Stimulated activated naive CD8-positive, alpha-beta T cell treated with anti-CD3 and anti-CD28 coated beads, Interleukin-15, amount 100 ng/mL, for 72 hours (primary cell): ENCODE results near the gene HIP1.
A peak's percentile ranks its signal among the peaks of the same experiment; 100 is the strongest.
"Not testable (repeated sequence)": the region's sequence is repeated elsewhere in the genome, so short reads cannot be mapped to it uniquely, and the experiment has no call there.

ENCODE experiments used
- ATAC-seq: fragments of 150-1000 bp; cut with Tn5 transposase; 2 replicates; pipeline ENCODE4 v1.10.0; 2021; ENCODE audit warnings: mild to moderate bottlenecking, moderate library complexity
- DNase-seq, 2 donors: peaks; one replicate each; pipeline ENCODE4 v3.0.0; 2021 to 2022
- H3K27ac Mint-ChIP-seq, 2 donors: one replicate each; pipeline ENCODE4 v1.8.0; 2022; ENCODE audit warnings: mild to moderate bottlenecking in 2 of 2, mixed read lengths in 2 of 2, moderate library complexity in 2 of 2
- H3K27me3 Mint-ChIP-seq: one replicate; pipeline ENCODE4 v1.8.0; 2022; ENCODE audit warnings: mixed read lengths
- H3K4me1 Mint-ChIP-seq: one replicate; pipeline ENCODE4 v1.8.0; 2022; ENCODE audit warnings: mild to moderate bottlenecking, mixed read lengths
- H3K4me3 Mint-ChIP-seq, 2 donors: one replicate each; pipeline ENCODE4 v1.8.0; 2022; ENCODE audit warnings: mild to moderate bottlenecking in 2 of 2, mixed read lengths in 2 of 2, moderate library complexity in 1 of 2
- H3K9me3 Mint-ChIP-seq, 2 donors: one replicate each; pipeline ENCODE4 v1.8.0; 2022; ENCODE audit warnings: mixed read lengths in 2 of 2

Gene HIP1

GRCh38 chr7:75573477-75574019, 165.2 kb downstream of the HIP1 start:
- peak overlapping the region in 1 of 2 donors; percentile 81 for H3K27ac Mint-ChIP-seq
- H3K9me3 Mint-ChIP-seq = no peaks in the 10 kb centered on the region
- no peak overlapping the region for H3K4me3 Mint-ChIP-seq
- no peak for ATAC-seq
- no peaks in the 10 kb centered on the region for H3K27me3 Mint-ChIP-seq
- H3K4me1 Mint-ChIP-seq = no peaks in the 10 kb centered on the region
- DNase-seq = no peak

GRCh38 chr7:75572814-75573213, 165.9 kb downstream of the HIP1 start:
- Mint-ChIP-seq H3K4me3 (no peak overlapping the region), H3K27me3 (no peaks in the 10 kb centered on the region), H3K9me3 (no peaks in the 10 kb centered on the region), H3K4me1 (no peaks in the 10 kb centered on the region), H3K27ac (no peak overlapping the region)
- ATAC-seq (no peak), DNase-seq (no peak)

DNA sequence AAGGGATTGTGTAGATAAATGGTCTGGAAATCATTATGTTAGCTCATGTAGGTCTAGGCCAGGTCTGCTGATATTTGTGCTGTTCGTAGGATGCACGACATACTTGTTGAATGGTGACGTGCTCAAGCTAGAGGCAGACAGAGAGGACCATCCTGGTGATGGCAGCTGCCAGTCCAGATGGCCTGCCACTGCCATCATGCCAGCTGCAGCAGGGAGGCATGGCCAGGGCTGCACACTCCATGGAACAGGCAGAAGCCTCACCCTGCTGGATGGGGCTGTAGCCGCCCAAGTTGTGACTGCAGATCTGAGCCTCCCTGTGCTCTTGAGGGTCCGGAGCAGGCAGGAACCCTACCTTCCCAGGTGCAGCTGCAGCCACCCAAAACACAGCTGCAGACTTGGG, 166.3 kb downstream of the HIP1 start:
- Mint-ChIP-seq H3K4me1 (no peaks in the 10 kb centered on the region), H3K27me3 (no peaks in the 10 kb centered on the region), H3K4me3 (no peak overlapping the region), H3K27ac (no peak overlapping the region), H3K9me3 (no peaks in the 10 kb centered on the region)
- no peak for DNase-seq
- ATAC-seq = no peak

- H3K9me3 Mint-ChIP-seq = no peaks in the 10 kb centered on the region
- H3K27me3 Mint-ChIP-seq = no peaks in the 10 kb centered on the region
- no peak overlapping the region for H3K27ac Mint-ChIP-seq
- no peak for ATAC-seq
- H3K4me1 Mint-ChIP-seq = no peaks in the 10 kb centered on the region
- no peak overlapping the region for H3K4me3 Mint-ChIP-seq
- no peak for DNase-seq
These were observed 167.5 kb downstream of the HIP1 start for GRCh38 chr7:75571209-75571608.

- peak overlapping the region in 1 of 2 donors; percentile 90 for H3K27ac Mint-ChIP-seq
- not testable (repeated sequence) for ATAC-seq, H3K4me3 Mint-ChIP-seq, H3K9me3 Mint-ChIP-seq, DNase-seq, H3K4me1 Mint-ChIP-seq, H3K27me3 Mint-ChIP-seq
These were observed 169.0 kb downstream of the HIP1 start for GRCh38 chr7:75569629-75570282.

GRCh38 chr7:75567948-75568595, 170.7 kb downstream of the HIP1 start:
- ATAC-seq = no peak
- Mint-ChIP-seq H3K27me3 (no peaks in the 10 kb centered on the region), H3K27ac (no peak overlapping the region), H3K4me3 (no peak overlapping the region), H3K4me1 (peaks cover 8% of the 10 kb centered on the region), H3K9me3 (no peaks in the 10 kb centered on the region)
- DNase-seq = no peak

DNA sequence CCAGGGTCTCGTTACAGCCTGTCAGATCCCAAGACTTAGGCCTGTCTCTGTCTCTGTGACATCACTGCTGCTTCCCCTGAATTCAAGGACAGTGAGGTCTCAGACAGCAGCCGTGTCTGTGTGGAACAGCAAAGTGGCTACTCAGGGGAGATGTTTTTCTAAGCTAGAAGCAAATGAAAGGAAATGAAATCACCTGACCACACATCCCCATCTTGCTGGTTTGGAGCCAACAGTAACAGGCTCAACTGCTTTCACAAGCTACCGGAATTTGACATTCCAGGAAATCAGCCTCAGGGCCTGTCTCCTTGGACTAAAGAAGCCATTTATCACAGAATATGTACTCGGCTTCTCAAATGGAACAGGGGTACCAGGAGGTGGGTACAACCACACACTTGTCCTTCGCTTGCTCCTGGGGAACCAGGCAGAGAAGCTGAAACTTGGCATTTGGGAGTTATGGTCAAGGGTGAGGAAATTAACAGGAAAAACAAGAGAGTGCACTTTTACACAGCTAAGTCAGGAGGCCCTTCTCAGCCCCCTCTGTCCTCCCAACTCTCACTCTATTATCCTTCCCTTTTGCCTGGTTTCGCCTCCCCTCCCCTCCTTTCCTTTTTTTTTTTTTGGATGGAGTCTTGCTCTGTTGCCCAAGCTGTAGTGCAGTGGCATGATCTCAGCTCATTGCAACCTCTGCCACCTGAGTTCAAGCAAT, 173.5 kb downstream of the HIP1 start:
- Mint-ChIP-seq H3K27me3 (no peaks in the 10 kb centered on the region), H3K27ac (peak overlapping the region; percentile 2 to 80)
- no peak for ATAC-seq

DNA sequence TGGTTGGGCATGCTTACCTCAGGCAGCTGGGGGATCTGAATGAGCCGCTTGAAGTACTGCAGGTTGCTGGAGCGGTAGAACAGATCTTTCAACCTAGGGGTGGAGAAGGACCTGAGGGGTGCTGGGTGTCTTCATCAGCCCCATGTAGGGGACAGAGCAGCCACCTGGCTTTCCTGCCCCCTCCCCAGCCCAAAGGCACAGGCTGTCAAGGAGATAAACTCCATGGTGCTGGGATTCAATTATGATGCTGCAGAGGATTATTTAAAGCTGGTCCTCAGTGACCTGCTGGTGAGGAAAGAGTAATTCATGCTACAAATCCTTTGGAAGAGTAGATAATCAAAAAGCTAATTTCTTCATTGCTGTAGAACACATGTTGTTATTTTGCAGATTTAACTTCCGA, 175.6 kb downstream of the HIP1 start:
- Mint-ChIP-seq H3K27ac (no peak overlapping the region), H3K4me3 (no peak overlapping the region), H3K4me1 (peaks cover 8% of the 10 kb centered on the region), H3K27me3 (no peaks in the 10 kb centered on the region), H3K9me3 (peaks cover 12 to 13% of the 10 kb centered on the region in 2 donors)
- no peak for ATAC-seq
- DNase-seq = no peak

More for the DNA sequence above, 173.5 kb downstream of the HIP1 start:
- H3K9me3 Mint-ChIP-seq = peaks cover 12 to 13% of the 10 kb centered on the region in 2 donors
- H3K4me1 Mint-ChIP-seq = peaks cover 8% of the 10 kb centered on the region
- H3K4me3 Mint-ChIP-seq = no peak overlapping the region
- no peak for DNase-seq

DNA sequence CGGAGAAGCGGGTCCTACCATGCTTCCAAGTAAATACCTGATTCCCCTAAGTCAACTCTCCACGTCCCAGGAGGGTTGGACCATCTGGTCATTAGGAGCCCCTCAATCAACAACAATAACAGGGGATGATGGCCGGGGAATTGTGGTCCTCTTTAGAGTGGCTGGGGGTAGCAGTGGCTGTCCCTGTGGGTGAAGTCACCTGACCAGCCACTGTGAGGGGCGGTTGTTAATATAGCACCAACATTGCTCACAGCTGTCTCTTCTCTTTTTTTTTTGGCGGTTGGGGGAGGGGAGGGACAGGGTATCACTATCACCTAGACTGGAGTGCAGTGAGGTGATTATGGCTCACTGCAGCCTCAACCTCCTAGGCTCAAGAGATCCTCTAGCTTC, 178.8 kb downstream of the HIP1 start:
- Mint-ChIP-seq H3K27ac (no peak overlapping the region), H3K9me3 (peaks cover 12 to 13% of the 10 kb centered on the region in 2 donors), H3K27me3 (no peaks in the 10 kb centered on the region), H3K4me3 (no peak overlapping the region), H3K4me1 (no peaks in the 10 kb centered on the region)
- ATAC-seq (no peak), DNase-seq (no peak)

DNA sequence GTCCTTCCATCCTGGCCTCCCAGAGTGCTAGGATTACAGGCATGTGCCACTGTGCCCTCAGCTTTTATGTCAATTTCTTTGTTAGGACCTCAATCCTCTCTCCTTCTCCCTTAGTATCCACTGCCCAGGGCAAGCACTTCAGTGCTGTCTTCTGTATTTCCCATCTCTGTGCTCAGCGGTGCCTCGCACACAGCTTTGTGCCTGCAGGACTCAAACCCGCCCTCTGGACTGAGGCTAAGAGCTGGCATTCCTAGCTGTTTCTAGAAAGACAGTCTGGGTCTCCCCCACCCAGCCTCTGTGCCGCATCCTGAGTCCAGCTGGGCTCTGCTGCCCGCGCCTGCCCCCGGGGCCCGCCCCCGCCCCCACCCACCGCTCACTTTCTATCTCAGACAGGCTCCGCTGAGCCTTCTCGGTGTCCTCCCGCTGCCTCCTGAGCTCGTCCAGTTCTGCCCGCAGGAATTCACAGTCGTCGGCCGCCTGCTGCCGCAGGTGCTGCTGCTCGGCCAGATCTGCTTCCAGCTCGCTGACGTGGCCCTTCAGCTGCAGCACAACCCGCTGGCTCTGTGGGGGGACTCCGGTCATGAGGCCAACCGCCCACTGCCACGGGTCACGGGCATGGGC, 179.3 kb downstream of the HIP1 start:
- Mint-ChIP-seq H3K27me3 (no peaks in the 10 kb centered on the region), H3K9me3 (peaks cover 12 to 13% of the 10 kb centered on the region in 2 donors), H3K4me3 (no peak overlapping the region), H3K27ac (no peak overlapping the region), H3K4me1 (no peaks in the 10 kb centered on the region)
- DNase-seq (no peak), ATAC-seq (no peak)

DNA sequence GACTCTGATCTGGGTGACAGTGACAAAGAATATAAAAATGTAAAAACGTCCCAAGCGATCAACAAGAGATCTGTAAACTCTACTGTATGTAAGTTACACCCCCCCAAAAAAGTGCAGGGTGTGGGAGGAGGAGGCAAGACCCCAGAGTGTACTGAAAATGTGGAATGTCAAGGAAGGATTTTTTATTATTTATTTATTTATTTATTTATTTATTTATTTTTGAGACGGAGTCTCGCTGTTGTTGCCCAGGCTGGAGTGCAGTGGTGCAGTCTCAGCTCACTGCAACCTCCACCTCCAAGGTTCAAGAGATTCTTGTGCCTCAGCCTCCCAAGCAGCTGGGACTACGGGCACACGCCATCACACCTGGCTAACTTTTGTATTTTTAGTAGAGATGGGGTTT, 181.9 kb downstream of the HIP1 start:
- ATAC-seq, DNase-seq, H3K9me3 Mint-ChIP-seq, H3K27me3 Mint-ChIP-seq, H3K4me3 Mint-ChIP-seq, H3K27ac Mint-ChIP-seq, H3K4me1 Mint-ChIP-seq: not testable (repeated sequence)

- DNase-seq (no peak), ATAC-seq (no peak)
- no peak overlapping the region for H3K27ac Mint-ChIP-seq
- no peaks in the 10 kb centered on the region for H3K9me3 Mint-ChIP-seq
- H3K4me1 Mint-ChIP-seq = no peaks in the 10 kb centered on the region
- no peaks in the 10 kb centered on the region for H3K27me3 Mint-ChIP-seq
- no peak overlapping the region for H3K4me3 Mint-ChIP-seq
These were observed 183.0 kb downstream of the HIP1 start for GRCh38 chr7:75555736-75556135.

- DNase-seq = no peak
- Mint-ChIP-seq H3K27ac (no peak overlapping the region), H3K27me3 (no peaks in the 10 kb centered on the region), H3K4me1 (no peaks in the 10 kb centered on the region), H3K9me3 (no peaks in the 10 kb centered on the region), H3K4me3 (no peak overlapping the region)
- ATAC-seq = no peak
These were observed 192.3 kb downstream of the HIP1 start for GRCh38 chr7:75546237-75547015.

DNA sequence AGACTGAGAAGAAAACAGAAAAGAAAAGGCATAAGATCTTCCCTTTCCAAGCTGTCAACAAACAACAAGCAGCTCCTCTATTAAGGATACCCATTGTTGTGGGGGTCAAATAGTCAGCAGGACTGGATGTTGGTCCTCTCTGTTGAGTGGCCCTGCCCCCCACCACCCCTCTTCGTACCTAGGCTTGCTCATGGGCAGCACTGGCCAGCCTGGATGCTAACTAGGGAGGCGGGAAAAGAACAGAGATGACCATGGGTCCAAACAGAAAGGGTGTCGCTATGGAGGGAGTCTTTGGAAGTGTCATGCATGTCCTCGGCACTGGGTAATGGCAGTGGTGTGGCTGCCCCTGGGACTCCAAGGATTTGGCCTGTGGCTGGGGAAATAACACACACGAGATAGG, 201.0 kb downstream of the HIP1 start:
- Mint-ChIP-seq H3K9me3 (no peaks in the 10 kb centered on the region), H3K4me1 (no peaks in the 10 kb centered on the region), H3K4me3 (no peak overlapping the region), H3K27me3 (no peaks in the 10 kb centered on the region), H3K27ac (peak overlapping the region in 1 of 2 donors; percentile 16)
- no peak for ATAC-seq
- DNase-seq = no peak

GRCh38 chr7:75536940-75537538, 201.7 kb downstream of the HIP1 start:
- Mint-ChIP-seq H3K27ac (no peak overlapping the region), H3K4me1 (no peaks in the 10 kb centered on the region), H3K9me3 (no peaks in the 10 kb centered on the region), H3K4me3 (no peak overlapping the region), H3K27me3 (no peaks in the 10 kb centered on the region)
- ATAC-seq = no peak
- DNase-seq = no peak
